Measurements from ENCODE around the gene TMED1.

The TMED1 gene

DNA sequence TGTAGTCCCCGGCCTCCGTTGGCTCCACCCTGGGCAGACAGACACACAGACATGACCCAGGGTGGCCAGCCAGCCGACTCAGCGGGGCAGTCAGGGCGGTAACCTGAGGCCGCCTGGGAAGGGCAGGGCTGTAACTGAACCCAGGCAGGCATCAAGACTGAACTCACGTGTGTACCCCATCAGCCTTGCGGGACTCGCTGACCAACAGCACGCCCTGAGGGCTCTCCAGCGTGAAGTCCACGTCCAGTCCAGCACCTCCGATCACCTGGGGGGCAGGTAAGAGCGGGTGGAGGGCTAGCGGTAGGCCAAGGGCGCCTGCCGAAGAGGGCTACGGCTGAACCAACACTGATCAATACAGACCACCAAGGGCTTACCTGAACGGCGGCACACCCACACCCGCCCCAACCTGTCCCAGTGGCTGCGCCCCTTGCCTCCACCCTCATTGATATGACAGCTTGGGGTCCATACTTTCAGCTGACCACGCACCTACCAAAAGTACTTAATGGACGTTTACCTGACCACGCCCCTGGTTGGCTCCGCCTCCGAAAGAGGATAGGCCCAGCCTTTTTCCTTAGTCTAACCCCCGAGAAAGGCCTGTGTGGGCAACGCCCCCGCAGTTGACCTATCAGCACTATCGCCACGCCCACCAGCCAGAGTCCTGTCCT lies 791 bp downstream of the TMED1 start:
- no peak for DNase-seq (ENCODE audit: low spot score)
- no peak for FAIRE-seq

DNA sequence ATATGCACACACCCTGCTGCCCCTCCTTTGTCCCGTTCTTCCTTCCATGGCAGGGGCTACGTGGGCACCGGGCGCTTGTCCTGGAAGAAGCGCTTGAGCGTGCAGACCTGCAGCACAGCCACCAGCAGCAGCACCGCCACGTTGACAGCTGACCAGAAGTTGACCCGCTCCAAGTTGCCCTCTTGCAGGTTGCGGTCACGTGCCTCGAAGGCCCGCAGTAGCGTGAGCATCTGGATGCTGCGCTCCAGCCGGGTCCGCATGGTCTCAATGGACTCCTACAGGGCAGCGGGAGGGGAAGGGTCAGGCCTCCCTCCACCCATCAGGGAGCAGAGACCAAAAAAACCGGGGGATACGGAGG lies 3.1 kb downstream of the TMED1 start:
- no peak for FAIRE-seq
- no peak for DNase-seq (ENCODE audit: low spot score)

DNA sequence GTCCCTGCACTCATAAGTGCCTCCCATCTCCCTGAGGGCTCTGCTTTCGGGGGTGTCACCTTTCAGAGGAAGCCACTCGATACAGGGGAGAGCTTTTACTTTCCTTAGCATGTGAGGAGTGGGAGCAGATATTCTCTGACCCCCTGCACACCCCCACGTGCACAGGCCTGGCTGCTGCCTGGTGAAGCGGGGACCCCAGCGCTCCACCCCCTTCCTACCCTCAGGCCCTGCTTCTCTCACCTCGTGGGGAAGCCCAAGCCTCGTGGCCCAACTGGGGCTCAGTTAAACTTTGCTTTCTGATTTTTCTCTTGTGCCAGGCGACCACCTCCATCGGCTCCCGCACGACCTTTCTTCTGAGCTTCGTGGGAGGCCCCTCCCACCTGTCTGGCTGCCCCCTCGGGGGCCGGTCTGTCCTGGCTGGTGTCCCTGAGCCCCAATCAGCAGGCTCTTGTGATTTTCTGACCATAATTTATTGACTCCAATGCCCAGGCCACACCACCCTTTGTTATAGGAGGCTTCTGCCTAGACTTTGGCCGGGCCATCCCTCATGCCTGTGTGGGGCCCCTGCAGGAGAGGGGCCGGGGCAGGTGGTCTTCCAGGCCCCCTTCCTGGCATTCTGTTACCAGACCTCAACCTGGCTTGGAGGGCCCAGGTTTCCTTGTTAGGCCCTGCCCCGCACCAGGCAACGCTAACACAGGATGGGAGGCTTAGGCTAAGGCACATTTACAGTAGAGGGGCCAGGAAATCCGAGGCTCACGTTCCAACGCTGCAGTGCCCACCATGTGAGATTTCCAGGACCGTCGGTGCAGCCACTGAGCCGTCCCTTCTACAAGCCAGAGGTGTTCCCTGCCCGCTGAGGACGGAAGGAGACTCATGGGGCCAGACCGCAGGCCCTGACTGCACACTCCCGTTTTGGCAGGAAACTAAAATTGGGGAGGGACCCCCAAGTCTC lies 3.7 kb downstream of the TMED1 start:
- FAIRE-seq: no peak
- no peak for DNase-seq (ENCODE audit: low spot score)

DNA sequence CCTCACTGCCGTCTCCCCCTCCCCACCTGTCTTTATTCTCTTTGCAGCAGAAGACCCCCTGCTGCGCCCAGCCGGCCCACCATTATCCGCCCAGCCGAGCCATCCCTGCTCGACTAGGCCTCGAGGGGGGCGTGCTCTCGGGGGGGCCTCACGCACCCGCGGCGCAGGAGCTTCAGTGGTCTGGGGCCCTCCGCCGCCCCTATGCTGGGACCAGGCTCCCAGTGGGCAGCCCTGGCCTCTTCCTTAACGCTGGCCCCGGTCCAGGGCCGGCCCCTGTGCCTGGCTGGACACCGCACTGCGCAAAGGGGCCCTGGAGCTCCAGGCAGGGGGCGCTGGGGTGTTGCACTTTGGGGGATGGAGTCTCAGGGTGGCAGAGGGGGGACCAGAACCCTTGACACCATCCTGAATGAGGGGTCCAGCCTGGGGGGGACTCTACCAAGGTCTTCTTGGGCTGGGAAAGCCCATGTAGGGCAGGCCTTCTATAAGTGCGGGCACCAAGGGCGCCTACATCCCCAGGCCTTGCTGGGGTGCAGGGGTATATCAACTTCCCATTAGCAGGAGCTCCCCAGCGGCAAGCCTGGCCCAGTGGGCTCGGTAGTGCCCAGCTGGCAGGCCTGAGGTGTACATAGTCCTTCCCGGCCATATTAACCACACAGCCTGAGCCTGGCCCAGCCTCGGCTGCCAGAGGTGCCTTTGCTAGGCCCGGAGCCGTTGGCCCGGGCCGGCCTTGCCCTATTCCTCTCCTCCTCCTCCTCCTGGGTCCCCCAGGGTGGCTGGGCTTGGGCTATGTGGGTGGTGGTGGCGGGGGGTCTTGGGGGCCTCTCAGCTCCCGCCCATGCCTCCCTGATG lies 4.9 kb downstream of the TMED1 start:
- DNase-seq (ENCODE audit: low spot score) (no peak), FAIRE-seq (no peak)

DNA sequence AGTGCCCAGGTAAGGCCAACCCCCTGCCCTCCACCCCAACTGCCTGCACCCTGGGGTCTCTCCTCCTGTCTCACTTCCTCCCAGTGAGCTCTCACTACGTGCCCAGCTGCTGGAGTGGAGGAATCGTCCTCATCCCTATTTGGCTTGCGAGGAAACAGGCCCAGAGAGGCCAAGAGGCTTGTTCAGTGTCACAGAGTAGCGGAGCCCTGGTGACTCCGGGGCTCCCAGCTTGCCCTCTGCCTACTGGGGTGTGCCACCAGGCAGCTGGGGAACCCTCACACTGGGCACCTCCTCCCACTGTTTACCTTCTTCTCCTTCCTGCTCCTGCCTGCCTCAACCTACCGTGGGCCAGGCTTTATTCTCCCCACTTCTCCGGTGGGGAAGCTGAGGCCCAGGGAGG lies 5.6 kb downstream of the TMED1 start:
- FAIRE-seq (no peak), DNase-seq (ENCODE audit: low spot score) (no peak)

DNA sequence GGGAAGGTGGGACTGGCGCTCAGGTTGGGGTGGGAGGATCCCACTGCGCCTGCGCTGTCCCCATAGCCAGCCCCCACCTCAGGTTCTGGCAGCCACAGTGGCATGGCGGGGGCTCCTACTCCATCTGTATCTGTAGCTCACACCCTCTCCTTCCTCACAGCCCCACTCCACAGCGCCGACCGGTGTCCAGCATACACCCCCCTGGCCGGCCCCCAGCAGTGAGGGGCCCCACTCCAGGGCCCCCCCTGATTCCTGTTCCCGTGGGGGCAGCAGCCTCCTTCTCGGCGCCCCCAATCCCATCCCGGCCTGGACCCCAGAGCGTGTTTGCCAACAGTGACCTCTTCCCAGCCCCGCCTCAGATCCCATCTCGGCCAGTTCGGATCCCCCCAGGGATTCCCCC lies 6.0 kb downstream of the TMED1 start:
- FAIRE-seq: no peak
- no peak for DNase-seq (ENCODE audit: low spot score)

DNA sequence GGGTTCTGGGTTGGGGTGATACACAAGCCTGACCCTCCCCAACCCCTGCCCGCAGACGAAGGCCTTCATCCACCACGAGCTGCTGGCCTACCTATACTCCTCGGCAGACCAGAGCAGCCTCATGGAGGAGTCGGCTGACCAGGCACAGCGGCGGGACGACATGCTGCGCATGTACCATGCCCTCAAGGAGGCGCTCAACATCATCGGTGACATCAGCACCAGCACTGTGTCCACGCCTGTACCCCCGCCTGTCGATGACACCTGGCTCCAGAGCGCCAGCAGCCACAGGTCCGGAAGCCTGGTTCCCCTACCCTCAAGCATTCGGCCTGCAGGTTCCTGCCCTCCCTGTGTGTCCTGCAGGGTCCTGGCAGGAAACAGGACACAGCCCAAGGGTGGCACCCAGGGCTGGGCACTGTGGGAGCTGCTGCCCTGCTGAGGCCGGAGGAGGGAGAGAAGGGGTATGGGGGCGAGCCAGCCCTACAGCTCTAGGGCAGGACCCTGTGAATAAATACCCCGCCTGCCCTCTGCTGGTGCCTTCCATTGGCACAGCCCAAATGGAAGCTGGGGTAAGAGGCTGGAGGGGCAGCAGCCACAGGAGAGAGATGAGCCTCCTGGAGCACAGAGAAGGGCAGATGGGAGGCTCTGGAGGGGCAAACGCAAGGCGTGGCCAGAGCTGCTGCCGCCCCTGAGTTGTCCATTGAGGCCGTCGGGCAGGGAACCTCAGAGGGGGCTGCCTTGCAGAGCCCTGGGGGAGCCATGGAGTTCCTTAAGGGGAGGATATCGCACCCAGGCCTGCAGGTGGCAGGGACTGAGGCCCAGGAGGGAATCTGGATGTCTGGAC lies 6.8 kb downstream of the TMED1 start:
- FAIRE-seq: no peak
- DNase-seq (ENCODE audit: low spot score): no peak

DNA sequence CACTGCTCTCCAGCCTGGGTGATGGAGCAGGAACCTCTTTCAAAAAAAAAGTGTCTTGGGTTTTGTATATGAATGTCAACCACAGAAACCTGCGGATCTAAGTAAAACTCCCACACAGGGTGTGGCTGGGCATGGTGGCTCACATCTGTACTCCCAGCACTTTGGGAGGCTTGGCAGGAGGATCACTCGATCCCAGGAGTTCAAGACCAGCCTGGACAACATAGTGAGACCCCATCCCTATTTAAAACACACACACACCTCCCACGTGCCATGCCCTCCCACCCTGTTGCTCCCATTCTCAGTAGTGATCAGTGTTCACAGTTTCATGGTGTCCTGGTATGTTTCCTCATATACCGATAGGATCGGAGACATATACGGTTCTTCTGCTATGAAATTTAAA lies 9.2 kb downstream of the TMED1 start:
- DNase-seq (ENCODE audit: low spot score) (no peak), FAIRE-seq (no peak)

DNA sequence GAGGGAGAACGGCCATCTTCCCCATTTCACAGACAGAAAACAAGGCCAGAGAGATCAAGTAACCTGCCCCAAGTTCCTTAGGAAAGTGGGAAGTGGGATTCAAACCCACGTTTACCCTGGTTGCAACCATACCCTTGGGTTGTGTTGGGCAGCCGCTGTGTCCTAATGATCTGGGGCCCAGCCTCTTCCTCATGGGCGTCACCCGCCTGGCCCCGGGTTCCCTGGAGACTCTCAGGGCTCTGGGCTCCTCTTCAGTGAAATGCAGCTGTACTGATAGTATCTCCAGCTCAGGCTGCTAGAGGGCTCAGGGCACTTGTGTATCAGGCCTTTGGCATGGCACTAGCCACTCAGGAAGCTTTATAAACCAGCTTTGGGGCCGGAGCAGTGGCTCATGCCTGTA lies 9.8 kb downstream of the TMED1 start:
- no peak for FAIRE-seq
- no peak for DNase-seq (ENCODE audit: low spot score)

DNA sequence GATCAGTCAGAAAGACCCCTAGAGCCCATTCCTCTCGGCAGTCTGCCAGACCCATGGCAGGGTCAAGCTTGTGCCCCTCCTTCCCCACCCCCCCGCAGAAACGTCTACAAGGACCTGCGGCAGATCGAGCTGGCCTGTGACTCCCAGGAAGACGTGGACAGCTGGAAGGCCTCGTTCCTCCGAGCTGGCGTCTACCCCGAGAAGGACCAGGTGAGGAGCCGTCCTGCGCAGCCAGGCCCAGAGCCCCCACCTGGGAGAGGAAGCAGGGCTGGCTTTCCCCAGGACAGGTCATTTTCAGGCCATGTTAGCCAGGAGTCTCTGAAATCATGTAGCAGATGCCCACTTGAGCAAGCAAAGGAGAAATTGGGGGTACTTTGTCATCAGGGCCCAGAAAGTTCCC lies 12.3 kb downstream of the TMED1 start:
- FAIRE-seq: no peak

DNA sequence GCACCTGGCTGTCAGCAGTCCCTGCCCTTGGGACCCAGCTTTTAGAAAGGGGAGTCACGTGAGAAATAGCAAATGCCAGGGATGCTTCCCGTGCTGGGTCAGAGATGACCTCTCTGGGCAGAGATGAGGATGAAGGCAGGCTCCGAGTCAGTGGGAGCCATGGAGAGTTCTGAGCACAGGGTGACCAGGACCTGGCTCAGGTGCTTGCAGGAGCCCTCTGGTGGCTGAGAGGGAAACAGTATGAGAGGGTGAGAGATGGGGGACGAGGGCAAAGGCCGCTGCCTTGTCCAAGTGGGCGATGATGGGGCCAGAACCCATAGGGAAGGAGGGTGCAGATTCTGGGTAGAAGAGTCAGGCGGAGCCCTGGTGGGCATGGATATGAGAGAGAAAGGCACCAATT lies 15.8 kb downstream of the TMED1 start:
- FAIRE-seq (no peak), DNase-seq (ENCODE audit: low spot score) (no peak)

More for the DNA sequence above, 12.3 kb downstream of the TMED1 start:
- no peak for DNase-seq (ENCODE audit: low spot score)

DNA sequence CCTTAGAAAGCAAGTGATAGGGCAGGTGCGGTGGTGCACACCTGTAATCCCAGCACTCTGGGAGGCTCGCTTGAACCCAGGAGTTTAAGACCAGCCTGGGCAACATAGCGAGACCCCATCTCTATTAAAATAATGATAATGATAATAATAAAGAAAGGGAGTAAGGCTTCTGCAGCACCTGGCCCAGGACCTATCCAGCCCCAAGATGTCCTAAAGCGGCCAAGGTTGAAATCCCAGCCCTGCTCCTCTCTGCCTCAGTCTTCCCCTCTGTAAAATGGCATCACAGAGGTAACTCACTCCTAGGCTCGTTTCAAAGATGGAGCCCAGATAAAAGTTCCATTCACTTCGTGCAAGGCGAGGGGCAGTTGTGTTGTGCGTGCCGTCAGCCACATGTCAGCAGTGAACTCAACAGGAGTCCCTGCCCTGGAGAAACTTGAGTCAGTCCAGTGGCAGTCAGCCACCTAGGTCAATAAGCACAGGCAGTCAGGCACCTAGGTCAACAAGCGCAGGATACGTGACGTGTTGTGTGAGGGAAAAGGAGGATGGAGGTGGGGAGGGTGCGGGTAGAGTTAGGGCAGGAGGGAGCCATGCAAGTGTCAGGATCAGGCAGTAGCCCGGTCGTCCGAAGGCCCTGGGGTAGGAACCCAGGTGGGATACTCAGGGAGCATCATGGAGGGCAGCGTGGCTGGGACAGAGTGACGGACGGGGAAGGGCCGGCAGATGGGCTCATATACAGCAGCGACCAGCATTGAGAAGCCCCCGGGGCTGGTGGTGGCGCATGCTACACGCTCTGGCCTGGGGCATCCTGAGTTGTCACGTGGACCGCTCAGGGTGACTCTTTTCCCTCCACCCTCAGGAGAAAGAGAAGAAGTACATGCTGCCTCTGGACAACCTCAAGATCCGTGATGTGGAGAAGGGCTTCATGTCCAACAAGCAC lies 16.6 kb downstream of the TMED1 start:
- FAIRE-seq: no peak
- DNase-seq (ENCODE audit: low spot score): no peak

DNA sequence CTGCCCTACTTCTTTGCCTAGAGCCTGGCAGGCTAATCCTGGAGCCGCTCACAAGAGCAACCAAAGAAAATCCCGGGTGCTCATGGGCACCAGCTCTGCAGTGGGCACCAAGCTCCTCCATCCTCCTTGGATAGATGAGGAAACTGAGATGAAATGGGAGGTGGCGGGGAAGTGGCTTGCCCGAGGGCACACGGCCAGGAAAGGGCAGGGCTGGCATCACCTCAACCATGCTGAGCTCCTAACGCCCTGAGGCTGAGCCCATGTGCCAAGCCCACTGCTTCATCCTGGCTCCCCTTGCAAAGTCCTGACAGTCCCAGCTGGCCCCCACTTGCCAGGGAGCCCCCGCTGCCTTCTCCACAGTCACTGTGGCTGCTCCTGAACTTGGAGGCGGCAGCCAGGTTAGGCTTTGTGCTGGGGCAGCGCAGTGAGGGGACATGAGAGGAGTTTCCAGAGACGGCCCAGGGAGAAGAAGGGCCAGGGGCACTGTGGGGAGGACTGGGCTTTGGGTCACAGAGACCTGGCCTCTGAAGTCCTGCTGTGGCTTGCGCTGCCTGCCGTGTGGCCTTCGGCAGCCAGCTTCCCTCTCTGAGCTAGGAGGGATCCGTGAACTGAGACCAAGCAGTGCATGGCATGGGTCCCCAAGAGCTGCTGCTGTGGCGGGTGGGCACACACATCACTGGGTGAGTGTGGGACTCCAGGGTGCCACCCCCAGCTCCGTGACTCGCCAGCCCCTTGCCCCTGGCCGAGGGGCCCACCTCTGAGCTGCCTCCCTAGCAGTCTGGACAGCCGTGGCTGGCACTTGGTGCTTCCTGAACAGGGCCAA lies 17.5 kb downstream of the TMED1 start:
- DNase-seq (ENCODE audit: low spot score) (no peak), FAIRE-seq (no peak)

DNA sequence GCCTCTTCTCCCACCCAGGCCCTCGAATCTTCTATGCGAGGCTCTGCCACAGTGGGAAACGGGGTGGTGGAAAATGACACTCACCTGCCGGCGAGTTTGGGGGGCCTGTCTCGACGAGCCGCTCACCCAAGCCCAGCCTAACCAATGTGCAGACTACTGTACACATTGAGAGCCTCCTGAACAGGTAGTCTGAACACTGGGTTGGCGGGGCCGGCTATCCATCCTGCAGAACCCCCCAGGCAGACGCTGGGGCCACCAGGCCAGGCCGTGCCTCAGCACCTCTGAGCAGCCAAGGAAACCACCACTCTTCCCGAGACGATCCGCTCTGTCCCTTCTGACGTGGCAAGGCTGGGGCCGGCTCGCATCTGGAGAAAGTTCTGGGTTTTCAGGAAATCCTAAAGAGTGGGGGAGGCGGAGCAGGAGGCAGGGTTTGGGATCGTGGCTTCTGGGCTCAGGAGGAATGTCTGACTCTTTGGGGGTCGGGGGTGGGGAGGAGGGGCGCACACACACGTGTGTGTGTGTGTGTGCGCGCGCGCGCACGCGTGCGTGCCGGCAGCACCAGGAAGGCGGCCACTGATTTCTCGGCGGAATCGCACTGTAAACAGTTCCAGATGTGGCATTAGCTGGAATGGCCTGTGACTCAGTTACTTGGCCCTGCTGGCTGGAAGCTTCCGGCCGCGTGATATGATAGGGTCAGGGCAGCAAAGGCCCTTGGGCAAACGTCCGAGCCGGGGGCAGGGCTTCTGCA lies 18.5 kb downstream of the TMED1 start:
- FAIRE-seq (no peak), DNase-seq (ENCODE audit: low spot score) (no peak)

DNA sequence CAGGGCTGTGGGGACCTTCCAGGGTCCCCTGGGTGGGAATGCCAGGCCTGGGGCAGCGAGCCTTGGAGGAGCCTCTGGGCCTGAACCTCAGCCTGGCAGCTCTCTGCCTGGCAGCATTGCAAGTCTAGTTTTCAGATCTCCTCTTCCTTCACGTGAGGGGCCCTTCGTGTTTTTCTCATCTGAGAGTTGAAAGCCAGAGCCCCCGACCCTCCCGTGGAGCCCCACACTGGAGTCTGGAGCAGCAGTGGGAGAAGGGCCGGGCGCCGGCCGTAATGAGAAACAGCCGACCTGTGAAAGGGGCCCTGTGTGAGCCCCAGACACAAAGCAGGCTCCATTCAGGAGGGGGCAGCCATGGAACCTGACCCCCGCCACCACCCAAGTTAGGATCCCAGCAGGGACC lies 19.3 kb downstream of the TMED1 start:
- FAIRE-seq (no peak), DNase-seq (ENCODE audit: low spot score) (no peak)

DNA sequence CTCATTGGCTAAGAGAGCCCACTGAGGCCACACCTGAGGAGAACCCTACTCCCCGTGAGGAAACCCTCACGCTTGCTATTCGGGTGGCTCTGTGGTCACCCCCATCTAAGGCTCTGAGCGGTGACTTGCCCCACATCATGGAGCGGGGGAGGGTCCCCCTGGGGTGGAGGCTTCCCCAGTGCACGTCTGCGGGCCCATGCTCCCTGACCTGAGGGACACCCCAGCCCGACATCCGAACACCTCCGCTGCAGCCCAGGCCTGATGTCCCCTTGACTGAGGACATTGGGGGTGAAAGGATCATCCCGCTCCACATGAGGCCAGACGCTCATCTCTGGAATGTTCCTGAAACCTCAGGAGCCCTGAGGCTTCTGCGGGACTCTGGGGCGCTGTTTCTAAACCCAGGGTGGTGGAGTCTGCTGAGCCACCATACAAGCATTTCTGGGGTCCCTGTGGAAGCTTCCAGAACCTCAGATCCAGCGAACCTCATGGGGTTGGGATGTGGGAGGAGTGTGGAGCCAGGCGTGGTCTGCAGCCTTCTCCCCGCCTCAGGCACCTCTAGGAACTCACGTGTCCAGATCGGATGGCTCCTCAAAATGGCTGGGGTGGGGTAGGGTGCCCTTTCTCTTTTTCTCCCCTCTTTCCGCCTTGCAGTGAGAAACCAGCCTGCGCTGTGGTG lies 19.9 kb downstream of the TMED1 start:
- DNase-seq (ENCODE audit: low spot score) (no peak), FAIRE-seq (no peak)

DNA sequence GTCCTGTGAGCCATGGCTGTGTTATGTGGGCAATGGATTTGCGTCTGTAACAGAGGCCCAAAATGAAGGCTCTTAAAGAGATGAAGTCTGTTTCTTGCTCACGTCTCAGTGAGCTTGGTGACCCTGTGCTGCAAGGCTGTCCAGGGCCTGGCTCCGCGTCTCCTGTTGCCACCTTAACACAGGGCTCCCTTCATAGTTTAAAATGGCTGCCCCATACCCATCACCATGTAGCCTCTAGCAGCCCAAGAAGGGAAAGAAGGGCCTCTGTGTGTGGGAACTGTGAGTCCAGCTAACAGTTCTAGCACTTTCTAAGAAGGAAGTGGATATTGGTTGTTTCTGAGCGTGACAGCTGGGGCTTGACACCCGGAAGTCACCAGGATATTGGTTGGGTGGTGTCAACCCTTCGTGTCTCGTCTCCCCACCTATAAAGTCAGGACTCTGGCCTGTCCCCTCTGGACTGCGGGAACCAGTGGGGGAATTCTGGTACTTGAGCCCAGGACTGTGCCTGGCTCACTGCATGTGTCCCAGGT lies 20.9 kb downstream of the TMED1 start:
- FAIRE-seq (no peak), DNase-seq (ENCODE audit: low spot score) (no peak)
